HG03442 (cell line): ENCODE data around the gene CMIP.

Experiments
- ATAC-seq: cut with Tn5 transposase; IDR thresholded peaks from one replicate; pipeline ENCODE4 v1.9.1; 2021; ENCODE audit warnings: mild to moderate bottlenecking, moderate library complexity; ENCODE audit not compliant: unreplicated experiment

Gene CMIP

DNA sequence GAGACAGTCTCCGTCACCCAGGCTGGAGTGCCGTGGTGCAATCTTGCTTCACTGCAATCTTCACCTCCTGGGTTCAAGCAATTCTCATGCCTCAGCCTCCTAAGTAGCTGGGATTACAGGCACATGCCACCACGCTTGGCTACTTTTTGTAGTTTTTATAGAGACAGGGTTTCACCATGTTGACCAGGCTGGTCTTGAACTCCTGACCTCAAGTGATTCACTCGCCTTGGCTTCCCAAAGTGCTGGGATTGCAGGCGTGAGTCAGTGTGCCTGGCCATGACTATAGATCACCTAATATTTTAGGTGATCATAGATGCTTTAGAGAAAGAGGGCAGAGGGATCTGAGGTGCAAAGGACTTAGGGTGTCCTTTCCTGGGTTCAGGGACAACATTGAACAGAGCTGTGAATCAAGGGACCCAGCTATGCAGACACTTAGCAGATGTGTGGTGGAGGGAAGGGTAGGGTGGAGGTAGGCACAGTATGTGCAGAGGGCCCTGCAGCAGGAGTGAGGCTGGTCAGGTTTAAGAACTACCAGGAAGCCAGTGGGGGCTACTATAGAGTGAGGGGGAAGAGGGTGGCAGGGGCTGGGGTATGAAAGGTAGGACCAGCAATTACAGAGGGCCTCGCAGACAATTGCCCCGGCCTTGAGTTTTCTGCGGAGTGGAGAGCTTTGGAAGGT, 116.5 kb downstream of the CMIP start:
- no peak for ATAC-seq

DNA sequence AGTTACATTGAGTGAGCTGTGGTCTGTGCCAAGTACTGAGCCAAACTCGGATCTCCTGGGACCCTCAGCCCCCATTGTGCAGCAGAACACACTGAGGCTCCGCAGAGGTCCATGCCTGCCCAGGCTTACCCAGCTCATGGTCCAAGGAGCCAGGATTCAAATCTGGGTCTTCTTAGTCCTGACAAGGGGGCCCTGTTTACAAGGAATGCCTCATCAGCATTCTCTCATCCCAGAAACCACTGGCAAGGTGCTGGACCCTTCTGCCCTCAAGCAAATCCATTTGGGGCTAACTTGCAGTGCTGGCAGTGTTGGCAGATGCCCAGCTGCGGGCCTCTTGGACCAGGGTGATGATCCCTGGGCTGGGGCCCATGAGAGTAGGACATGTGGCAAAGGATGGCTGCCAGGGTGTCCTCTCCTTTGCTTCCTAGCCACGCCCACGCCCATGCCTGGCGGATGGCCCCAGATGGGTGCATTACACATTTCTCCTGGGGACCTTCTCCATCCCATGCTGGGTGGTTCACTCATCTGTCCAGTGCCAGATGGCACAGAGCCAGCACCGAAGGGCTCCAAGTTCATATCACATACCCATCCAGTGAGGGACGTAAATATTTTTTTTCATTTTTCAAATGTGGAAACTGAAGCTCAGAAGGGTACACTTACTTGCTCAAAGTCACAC, 117.7 kb downstream of the CMIP start:
- ATAC-seq = no peak

DNA sequence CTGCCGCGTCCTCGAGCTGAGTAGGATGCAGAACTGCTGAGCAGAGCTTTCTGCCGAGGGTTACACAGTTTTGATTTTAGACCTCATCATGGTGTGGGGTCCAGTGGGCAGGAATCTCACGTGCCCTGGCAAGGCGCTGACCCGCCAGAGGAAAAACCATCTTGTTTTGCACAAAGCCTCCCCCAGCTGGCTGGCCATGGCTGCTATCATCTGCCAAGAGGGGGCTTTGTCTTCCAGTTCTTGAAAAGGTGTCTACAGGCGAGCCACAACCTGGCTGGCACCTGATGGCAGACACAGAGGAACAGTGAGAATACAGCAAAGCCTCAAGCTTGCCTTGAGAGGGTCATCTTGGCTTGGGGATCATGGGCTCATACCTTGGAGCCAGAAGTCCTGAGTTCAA, 118.3 kb downstream of the CMIP start:
- no peak for ATAC-seq

DNA sequence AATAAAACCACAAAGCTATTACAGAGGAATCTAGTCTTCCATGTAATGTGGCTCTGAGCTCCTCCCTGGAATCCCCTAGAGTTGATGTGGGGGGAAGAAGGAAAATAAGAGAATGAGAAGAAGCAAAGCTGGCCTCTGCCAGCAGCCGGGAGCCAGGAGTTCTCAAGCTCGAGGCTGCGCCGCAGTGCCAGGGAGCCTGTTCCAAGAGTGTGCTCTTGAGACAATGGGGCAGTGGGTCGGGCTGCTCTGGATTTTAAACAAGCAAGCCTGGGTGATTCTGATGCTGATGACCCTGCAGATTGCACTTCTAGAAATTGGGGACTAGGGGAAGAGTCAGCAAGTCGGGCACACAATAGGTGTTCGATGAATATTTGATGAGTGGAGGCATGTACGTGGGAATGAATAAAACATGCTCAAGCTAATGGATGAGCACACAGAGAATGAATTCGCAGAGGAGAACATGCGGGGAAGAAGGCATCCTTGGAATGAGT, 119.9 kb downstream of the CMIP start:
- no peak for ATAC-seq

DNA sequence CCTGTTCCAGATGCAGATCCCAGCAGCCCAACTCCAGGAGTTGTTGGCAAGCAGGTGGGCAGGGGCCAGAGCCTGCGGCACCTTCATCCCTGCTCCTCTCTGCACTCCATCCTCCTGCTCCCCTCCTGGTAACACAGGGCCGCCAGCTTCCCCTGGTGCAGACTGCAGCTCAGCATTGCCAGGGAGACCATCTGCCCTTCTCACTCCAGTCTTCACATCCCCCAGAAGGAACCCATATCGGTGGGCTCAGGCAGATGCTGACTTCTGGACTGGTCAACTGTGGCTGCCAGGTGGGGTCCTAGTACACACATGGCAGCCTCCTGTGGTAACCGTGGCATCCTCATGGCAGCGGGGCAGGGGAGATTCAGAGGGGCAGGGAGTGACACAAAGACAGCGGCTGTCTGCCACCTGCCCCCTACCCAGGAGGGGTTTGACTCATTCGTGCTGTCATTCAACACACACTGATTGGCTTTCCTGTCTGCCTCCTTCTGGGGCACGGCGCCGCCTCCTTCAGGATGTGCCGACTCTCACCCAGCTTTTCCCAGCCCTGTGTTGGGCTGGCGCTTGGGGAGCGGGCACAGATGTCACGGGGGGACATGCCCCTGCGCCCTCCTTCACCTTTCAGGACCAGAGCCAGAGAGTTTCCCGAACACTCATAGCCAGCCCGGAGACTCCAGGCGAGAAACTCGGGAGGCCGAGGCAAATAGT, 120.9 kb downstream of the CMIP start:
- no peak for ATAC-seq

DNA sequence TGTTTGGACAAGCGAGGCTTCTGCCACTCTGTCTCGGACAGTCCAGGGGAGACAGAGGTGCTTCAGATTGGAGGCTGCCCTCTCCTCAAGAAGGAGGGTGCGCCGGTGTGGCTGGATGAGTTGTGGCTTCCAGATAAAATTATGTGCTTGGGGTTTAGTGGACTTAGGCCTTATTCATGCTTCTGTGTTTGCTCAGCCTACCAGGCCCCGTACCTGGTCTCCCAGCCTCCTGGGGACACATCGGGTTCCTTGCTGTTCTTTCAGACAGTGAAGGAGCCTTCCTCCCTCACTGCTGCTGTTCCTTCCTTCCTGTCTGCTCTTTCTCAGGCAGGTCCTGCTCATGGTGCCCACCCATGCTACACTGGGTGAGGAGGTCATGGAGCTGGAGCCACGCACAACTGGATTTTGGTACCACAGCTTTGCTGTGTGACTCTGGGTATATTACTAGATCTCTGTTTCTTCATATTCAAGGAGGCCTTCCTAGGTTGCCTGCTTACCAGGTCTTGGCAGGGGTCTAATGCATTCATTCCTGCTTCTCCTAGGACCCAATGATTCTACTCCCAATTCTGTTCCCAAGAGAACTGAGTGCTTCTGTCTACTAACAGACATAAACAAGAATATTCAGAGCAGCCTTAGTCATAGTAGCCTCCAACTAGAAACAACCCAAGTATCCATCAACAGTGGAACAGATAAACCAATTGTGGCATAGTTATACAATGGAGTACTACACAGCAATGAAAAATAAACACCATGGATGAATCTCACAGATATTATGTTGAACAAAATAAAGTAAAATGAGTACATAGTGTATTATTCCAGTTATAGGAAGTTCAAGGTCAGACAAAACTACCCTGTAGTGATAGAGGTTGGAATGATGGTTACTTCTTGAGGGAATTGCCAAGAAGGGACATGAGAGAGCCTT, 121.7 kb downstream of the CMIP start:
- no peak for ATAC-seq

DNA sequence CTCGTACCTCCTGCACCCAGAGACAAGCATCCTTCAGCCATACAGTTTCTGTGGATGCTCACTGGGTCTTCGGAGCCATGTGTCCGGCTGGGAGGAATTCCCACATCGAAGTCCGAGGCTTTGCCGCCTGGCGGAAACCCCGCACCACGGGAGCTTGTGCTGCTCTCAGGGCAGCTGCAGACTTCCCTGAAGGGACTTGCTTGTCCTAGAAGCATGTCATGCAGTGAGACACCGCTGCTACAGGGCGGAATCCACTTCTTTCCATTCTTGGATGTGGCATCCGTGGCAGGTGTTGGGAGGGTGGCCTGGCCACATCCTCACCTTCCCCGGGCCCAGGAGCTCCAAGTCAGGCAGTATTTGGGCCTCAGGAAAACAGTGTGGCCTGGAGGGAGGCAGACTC, 122.5 kb downstream of the CMIP start:
- no peak for ATAC-seq

DNA sequence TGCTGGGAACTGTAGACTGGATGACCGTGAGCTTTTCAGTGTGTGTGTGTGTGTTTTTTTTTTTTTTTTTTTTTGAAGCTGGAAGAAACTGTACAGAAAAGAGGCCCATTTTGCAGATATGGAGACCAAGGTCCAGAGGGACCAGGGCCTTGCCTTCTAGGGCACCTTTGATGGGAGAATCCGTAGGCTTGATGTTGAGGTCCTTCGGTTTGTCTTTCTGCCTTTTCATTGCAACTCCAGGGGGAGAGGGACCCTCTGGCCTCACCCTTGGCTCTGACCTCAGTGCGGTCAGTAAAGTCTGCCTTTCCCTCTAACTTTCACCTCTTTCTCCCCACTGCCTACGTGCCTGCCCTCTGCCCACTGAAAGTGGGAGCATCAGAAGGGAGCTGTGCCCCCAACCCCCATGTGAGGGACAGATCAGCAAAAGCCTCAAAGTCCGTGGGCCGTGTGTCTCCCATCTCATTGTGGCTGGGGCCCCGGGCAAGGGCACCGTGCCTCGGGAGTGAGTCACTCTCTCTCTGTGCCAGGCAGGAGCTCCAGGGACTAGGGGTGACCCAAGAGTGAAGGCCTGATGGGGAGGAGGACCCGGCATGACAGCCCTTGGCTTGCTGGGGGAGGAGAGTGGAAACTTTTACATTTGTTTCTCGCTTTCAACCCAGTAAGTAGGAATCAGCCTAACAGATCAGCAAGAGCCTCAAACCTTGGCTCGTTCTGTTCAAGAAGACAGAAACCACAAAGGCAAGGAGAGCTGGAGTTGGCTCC, 123.6 kb downstream of the CMIP start:
- ATAC-seq = no peak

DNA sequence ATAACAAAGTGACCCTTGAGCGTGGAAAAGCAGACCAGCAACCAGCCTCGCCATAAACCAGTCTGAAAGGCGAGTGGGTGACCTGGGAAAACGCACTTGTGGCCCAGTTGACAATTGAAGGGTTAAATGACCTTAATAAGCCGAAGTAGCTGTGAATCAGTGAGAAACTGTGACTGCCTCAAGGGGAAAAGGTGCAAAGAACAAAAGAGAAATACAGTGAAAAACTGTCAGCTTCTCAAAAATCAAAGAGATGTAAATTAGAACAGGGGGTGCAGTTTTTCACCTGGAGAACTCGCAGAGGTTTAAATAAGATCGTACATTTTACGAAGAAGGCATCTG, 124.1 kb downstream of the CMIP start:
- no peak for ATAC-seq

DNA sequence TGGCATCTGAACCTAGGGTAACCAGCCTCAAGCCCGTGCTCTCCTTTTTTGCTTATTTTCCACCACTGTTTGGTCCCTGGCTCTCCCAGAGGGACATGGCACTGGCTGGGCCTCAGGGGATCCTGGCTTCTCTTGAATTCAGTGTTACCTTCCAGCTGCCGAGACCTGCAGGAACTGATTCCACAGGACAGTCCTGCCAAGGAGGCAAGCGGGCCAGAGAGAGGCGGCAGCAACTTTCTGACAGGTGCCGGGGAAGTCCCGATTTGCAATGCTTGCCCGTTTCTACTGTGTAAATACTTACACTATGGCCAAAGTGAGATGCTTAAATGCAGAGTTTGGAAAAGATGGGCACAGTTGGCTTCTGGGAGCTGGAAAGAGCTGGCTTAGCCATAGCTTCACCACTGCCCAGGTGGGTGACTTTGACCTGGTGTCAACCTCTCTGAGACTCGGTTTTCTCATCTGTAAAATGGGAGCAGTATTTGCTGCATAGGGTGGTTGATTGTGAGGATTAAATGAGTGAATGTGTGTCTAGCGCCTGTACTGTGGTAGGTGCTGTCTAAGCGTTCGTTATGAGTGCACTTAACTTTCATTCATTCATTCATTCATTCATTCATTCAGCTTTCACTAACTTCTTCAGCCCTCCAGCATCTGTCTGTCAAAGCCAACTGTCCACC, 124.9 kb downstream of the CMIP start:
- ATAC-seq = no peak

DNA sequence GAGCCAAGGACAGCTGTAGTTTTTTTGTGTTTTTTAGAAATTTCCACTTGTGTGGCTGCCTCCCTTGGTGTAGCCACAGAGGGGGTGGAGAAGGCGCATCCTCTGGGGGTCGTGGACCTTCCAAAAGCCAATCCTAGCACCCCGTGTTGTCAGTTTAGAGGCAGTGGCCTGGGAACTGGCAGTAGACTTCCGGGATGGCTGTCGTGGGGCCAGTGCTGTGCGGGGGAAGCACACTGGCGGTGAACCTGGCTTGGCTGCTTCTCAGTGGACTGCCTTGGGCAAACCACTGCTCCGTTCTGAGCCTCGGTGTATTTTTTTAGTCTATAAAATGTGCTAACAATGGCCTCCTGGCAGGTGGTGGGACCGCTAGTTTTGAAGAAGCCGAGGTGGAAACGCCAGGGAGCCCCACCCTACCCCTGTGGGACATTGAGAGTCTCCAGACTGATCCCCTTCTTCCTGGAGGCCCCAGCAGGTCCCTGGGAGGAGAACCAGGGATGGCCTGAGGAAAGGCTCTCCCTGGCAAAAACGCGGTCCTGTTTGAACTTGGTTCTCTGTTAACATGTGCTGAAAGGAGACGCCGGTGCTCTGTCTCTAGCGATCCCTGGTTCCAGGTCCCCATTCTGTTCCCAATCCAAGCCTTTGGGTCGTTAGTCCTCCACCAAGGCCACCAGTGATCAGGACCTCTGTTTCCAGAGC, 125.7 kb downstream of the CMIP start:
- no peak for ATAC-seq

DNA sequence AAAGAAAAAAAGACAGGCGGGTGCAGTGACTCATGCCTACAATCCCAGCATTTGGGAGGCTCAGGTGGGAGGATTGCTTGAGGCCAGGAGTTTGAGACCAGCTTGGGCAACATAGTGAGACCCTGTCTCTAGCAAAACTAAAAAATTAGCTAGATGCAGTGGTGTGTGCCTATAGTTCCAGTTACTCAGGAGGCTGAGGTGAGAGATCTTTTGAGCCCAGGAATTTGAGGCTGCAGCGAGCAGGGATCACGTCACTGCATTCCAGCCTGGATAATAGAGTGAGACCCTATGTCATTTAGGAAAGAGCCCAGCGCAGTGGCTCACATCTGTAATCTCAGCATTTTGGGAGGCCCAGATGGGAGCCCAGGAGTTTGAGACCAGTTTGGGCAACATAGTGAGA, 126.6 kb downstream of the CMIP start:
- ATAC-seq = no peak

DNA sequence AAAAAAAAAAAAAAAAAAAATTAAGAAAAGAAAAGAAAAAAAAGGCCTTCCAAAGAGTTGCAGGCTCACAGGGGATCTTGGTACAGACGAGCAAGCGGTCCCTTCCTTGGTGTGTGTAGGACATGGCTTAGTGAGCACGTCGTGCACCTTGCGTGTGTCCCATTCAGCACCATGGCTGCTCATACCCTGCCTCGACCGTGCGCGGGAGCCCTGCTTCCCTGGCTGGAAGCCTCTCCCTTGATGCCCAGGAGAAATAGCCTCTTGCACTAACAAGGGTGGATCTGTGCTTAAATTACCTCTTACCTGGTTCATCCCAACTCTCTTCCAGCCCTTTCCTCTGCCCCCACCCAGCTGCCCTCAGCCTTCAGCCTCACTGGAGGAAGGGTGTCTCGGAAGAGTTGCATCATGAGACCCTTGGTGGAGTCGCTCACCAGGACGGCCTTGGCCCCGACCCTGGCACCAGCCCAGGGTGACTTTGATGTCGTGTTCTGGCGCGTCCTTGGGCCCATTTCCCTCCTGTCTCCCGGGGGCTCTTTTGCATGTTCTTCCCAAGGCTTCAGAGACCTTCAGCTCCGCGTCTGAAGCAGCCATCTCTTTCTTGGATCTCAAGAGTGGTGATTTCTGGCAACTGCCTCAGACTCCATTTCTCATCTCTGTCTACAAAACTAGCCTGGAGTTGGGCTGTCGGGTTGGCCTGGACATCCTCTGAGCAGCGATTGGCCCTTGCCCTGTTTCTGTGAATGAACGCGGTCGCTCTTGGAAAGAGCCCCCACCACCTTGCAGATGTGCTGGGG, 127.2 kb downstream of the CMIP start:
- ATAC-seq = no peak

DNA sequence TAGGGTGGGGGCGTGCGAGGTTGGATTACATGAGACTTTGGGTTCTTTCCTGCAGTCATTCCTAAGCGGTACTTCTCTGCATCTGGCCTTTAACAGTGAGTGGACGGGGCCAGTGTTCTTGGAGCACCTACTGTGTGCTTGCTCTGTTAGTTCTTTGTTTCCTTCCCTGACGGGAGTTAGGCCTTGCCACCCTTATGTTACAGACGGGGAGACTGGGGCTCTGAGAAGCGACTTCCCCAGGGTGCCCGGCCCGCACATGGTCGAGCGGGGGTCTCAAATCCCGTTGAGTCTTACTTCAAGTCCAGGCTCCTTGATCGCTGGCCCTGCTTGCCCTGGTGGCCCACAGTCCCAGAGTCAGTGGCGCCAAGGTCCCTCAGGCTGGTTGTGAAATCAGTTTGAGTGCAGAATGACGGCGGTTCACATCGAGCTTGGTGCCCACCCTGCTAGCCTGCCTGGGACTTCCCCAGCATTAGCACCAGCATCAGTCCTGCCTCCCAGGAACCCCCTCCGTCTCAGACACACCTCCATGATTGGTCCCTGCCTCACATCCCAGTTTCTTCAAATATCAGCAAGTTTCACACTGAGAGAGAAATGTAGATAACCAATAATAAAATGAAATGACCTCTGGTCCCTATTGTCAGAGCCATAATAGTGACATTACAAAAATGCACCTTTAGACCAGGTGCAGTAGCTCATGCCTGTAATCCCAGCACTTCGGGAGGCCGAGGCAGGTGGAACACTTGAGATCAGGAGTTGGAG, 128.0 kb downstream of the CMIP start:
- no peak for ATAC-seq

DNA sequence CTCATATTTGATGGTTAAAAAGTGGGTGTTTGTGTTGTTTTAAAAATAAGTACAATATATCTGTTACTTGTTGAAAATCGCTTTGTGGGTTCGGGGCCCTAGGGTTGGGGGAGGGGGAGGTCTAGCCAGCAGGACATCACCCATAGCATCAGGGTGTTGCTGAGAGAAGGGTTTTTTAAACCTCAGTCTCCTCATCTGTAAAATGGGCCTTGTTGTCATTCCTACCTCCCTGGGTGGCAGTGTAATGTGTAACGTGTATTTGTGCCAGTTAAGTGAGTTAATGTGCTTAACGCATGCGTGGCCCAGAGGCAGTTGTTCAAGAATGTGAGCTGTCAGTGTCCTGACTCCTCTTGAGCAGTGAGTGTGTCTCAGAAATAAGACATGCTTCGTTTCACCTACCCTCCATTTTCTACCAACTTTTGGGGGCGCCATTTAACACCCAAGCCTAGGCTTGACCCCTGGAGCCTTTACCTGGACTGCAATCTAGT, 129.0 kb downstream of the CMIP start:
- no peak for ATAC-seq

DNA sequence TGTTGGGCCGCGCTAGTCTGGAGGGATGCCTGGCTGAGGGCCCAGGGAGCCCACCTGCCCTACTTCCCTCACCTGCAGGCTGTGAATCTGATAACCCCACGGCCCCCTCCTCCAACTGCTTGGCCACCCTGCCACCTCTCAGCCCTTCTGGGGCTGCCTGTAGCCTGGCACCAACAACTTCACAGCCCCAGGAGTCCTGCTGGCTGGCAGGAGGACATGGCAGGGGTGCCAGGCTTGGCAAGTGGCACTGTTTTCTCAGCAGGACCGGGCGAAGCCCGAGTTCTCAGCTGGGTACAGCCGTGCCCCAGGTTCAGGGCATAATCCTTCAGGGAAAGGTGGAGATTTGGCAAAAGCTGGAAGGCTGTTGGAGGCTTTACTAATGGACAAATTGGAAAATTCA, 129.6 kb downstream of the CMIP start:
- no peak for ATAC-seq

DNA sequence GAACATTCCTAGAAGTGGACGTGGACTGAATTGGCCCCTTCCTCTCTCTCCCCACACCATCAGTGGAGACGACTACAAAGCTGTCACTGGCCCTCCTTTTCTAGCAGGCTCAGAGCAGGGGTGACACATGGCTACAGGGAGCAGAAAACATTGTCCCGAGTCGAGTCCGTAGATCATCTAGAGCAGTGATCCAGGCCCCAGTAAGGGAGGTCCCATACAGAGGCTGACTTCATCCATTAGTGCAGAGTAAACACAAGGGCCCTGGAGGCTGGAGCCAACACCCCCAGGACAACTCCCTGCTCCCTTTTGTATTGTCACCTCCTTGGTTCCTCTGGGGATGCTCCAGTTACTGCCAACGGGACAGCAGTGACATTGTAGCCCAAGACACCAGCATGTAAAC, 130.7 kb downstream of the CMIP start:
- no peak for ATAC-seq

DNA sequence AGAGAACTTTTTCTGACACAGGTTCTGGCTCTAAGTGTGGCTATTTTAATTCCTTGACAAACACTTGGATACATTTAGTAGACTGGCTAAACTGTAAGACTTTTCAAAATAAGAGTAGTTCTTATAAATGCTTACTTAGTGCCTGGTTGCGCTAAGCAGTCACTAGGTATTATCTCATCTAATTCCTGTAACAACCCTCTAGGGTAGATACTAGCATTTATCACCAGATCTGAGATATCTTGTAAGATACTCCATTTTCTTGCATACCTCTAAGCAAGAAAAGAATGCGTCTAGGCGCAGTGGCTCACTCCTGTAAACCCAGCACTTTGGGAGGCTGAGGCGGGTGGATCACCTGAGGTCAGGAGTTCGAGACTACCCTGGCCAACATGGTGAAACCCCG, 131.2 kb downstream of the CMIP start:
- ATAC-seq = no peak
